Nephron (organoid): ENCODE results near the gene MAD1L1.
A peak's percentile ranks its signal among the peaks of the same experiment; 100 is the strongest.

Source experiments
- H3K27ac Mint-ChIP-seq, 3 experiments: 2 replicates each; pipeline ENCODE4 v1.8.0; 2020; ENCODE audit warnings: mixed read lengths in 3 of 3, mild to moderate bottlenecking in 2 of 3, moderate library complexity in 1 of 3
- H3K27me3 Mint-ChIP-seq: 2 replicates; pipeline ENCODE4 v1.8.0; 2021; ENCODE audit warnings: low read depth, mild to moderate bottlenecking, moderate library complexity, mixed read lengths
- H3K36me3 Mint-ChIP-seq: 2 replicates; pipeline ENCODE4 v1.8.0; 2020; ENCODE audit warnings: low read depth, mixed read lengths
- H3K4me1 Mint-ChIP-seq: 2 replicates; pipeline ENCODE4 v1.8.0; 2020; ENCODE audit warnings: mixed read lengths
- H3K4me3 Mint-ChIP-seq, 3 experiments: 2 replicates each; pipeline ENCODE4 v1.8.0; 2020; ENCODE audit warnings: mild to moderate bottlenecking in 3 of 3, mixed read lengths in 3 of 3, moderate library complexity in 2 of 3
- H3K9me3 Mint-ChIP-seq: 2 replicates; pipeline ENCODE4 v1.8.0; 2020; ENCODE audit warnings: mixed read lengths
- CTCF ChIP-seq, 3 experiments: fragments of 200-600 bp; sonication (generic); IDR thresholded peaks; one replicate each; pipeline ENCODE4 v1.5.0; 2021; ENCODE audit warnings: antibody characterized with exemption in 3 of 3; ENCODE audit not compliant: unreplicated experiment in 3 of 3

MAD1L1 gene

GRCh38 chr7:1848013-1848640 is 384.6 kb downstream of the MAD1L1 start:
- Mint-ChIP-seq H3K4me1 (peaks cover 26% of the 10 kb centered on the region), H3K9me3 (no peaks in the 10 kb centered on the region), H3K27ac (no peak overlapping the region), H3K4me3 (no peak overlapping the region), H3K36me3 (no peaks in the 10 kb centered on the region), H3K27me3 (peaks cover 20% of the 10 kb centered on the region)
- TF ChIP-seq CTCF (IDR thresholded peaks at IDR 0.05; ENCODE audit: unreplicated experiment in 3 of 3), result no peak

GRCh38 chr7:1847260-1848001 is 385.3 kb downstream of the MAD1L1 start:
- Mint-ChIP-seq H3K27ac (no peak overlapping the region), H3K27me3 (peaks cover 22% of the 10 kb centered on the region), H3K4me3 (no peak overlapping the region), H3K4me1 (peaks cover 29% of the 10 kb centered on the region), H3K36me3 (no peaks in the 10 kb centered on the region), H3K9me3 (no peaks in the 10 kb centered on the region)
- TF ChIP-seq CTCF (IDR thresholded peaks at IDR 0.05; ENCODE audit: unreplicated experiment in 3 of 3), result no peak

GRCh38 chr7:1846331-1847065 is 386.2 kb downstream of the MAD1L1 start:
- Mint-ChIP-seq H3K36me3 (no peaks in the 10 kb centered on the region), H3K27me3 (peaks cover 18% of the 10 kb centered on the region), H3K4me3 (no peak overlapping the region), H3K4me1 (peaks cover 25% of the 10 kb centered on the region), H3K27ac (no peak overlapping the region), H3K9me3 (no peaks in the 10 kb centered on the region)
- no peak for TF ChIP-seq CTCF (IDR thresholded peaks at IDR 0.05; ENCODE audit: unreplicated experiment in 3 of 3)

- TF ChIP-seq CTCF (IDR thresholded peaks at IDR 0.05; ENCODE audit: unreplicated experiment in 3 of 3), result no peak
- peaks cover 22% of the 10 kb centered on the region for H3K4me1 Mint-ChIP-seq
- H3K27ac Mint-ChIP-seq, result peak overlapping the region in 1 of 3 experiments; percentile 2
- H3K36me3 Mint-ChIP-seq, result no peaks in the 10 kb centered on the region
- peaks cover 18% of the 10 kb centered on the region for H3K27me3 Mint-ChIP-seq
- no peaks in the 10 kb centered on the region for H3K9me3 Mint-ChIP-seq
- no peak overlapping the region for H3K4me3 Mint-ChIP-seq
These were observed 387.0 kb downstream of the MAD1L1 start for GRCh38 chr7:1845536-1846311.

GRCh38 chr7:1844951-1845390 is 387.8 kb downstream of the MAD1L1 start:
- Mint-ChIP-seq H3K27ac (peak overlapping the region in 1 of 3 experiments; percentile 2), H3K36me3 (no peaks in the 10 kb centered on the region), H3K4me3 (no peak overlapping the region), H3K9me3 (no peaks in the 10 kb centered on the region), H3K4me1 (peaks cover 22% of the 10 kb centered on the region), H3K27me3 (peaks cover 18% of the 10 kb centered on the region)
- TF ChIP-seq CTCF (IDR thresholded peaks at IDR 0.05; ENCODE audit: unreplicated experiment in 3 of 3), result no peak
